ENCODE measurements around the gene GUCA2B.

The GUCA2B gene

DNA sequence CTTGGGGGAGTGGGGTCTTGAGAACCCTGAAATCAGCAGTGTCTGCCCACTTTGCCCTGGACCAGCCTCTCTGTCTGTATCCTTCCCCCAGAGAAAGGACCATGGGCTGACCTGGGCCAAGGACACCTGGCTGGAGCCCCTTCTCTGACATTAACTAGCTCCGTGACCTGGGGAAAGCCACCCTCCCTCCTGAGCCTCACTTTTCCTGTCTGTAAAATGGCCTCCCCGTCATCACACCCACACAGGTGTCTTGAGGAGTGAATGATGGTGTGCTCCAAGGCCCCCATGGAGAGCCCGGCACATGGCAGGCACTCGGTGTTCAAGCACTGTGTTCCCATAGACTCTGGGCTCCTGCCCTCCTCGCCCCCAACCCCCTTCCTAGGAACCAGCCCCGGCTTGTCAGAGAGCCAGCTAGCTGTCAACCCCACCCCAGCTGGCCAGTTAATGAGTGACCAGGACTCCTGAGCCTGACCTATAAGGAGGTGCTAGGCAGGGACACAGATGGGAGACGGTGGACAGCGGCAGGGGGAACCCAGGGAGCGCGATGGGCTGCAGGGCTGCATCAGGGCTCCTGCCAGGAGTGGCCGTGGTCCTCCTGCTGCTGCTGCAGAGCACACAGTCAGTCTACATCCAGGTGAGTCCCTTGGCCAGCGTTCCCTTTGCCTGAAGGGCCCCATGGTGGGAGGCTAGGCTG is at the start of gene GUCA2B:
Gene GUCA2B (plus strand): TSS at position 504 of the 694 bp plus-strand sequence. CDS start 41 bp downstream, at position 545.
- H3K9me3 ChIP-seq (ENCODE audit: low read length): no peaks in the 10 kb centered on the region
- H3K4me3 ChIP-seq (ENCODE audit: low read depth in 1 of 2, low read length in 2 of 2): no peak within 1 kb of the TSS
- H3K36me3 ChIP-seq (ENCODE audit: insufficient read depth, low read length): no peaks in the 10 kb centered on the region
- no peak within 1 kb of the TSS for H3K9ac ChIP-seq (ENCODE audit: low read length)
- peaks cover 0 to 3% of the 10 kb centered on the region in 2 donors for H3K27me3 ChIP-seq (ENCODE audit: control insufficient read depth in 1 of 2, insufficient read depth in 2 of 2, low read length in 2 of 2)
- H3K4me1 ChIP-seq (ENCODE audit: insufficient read depth, low read length): no peaks in the 10 kb centered on the region
- H3K27ac ChIP-seq (ENCODE audit: low read depth, low read length): no peak within 1 kb of the TSS

GRCh38 chr1:42105025-42105424 is 48.2 kb upstream of the GUCA2B start:
- no peak overlapping the region for H3K4me3 ChIP-seq (ENCODE audit: low read depth in 1 of 2, low read length in 2 of 2)
- H3K36me3 ChIP-seq (ENCODE audit: insufficient read depth, low read length): no peaks in the 10 kb centered on the region
- H3K4me1 ChIP-seq (ENCODE audit: insufficient read depth, low read length): no peaks in the 10 kb centered on the region

GRCh38 chr1:42108309-42108708 is 44.9 kb upstream of the GUCA2B start:
- Histone ChIP-seq H3K9me3 (ENCODE audit: low read length) (no peaks in the 10 kb centered on the region), H3K27me3 (ENCODE audit: control insufficient read depth in 1 of 2, insufficient read depth in 2 of 2, low read length in 2 of 2) (no peaks in the 10 kb centered on the region), H3K27ac (ENCODE audit: low read depth, low read length) (no peak overlapping the region), H3K36me3 (ENCODE audit: insufficient read depth, low read length) (no peaks in the 10 kb centered on the region), H3K4me3 (ENCODE audit: low read depth in 1 of 2, low read length in 2 of 2) (no peak overlapping the region), H3K9ac (ENCODE audit: low read length) (no peak overlapping the region), H3K4me1 (ENCODE audit: insufficient read depth, low read length) (no peaks in the 10 kb centered on the region)

More at GRCh38 chr1:42105025-42105424, 48.2 kb upstream of the GUCA2B start:
- Histone ChIP-seq H3K27ac (ENCODE audit: low read depth, low read length) (no peak overlapping the region), H3K9me3 (ENCODE audit: low read length) (no peaks in the 10 kb centered on the region), H3K27me3 (ENCODE audit: control insufficient read depth in 1 of 2, insufficient read depth in 2 of 2, low read length in 2 of 2) (no peaks in the 10 kb centered on the region), H3K9ac (ENCODE audit: low read length) (no peak overlapping the region)

DNA sequence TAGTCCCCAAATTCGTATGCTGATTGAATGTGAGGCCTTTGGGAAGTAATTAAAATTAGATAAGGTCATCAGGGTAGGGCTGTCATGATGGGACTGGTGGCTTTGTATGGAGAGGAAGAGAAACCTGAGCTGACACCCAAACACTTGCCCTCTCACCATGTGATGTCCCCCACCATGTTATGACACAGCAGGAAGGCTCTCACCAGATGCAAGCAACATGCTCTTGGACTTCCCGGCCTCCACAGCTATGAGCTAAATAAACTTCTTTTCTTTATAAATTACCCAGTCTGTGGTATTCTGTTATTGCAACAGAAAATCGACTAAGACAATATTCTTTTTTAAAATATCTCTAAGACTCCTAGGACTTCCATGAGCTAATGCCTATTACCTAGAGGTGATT is 43.6 kb upstream of the GUCA2B start:
- H3K9ac ChIP-seq (ENCODE audit: low read length): no peak overlapping the region
- H3K9me3 ChIP-seq (ENCODE audit: low read length): no peaks in the 10 kb centered on the region
- no peaks in the 10 kb centered on the region for H3K36me3 ChIP-seq (ENCODE audit: insufficient read depth, low read length)
- H3K27me3 ChIP-seq (ENCODE audit: control insufficient read depth in 1 of 2, insufficient read depth in 2 of 2, low read length in 2 of 2): no peaks in the 10 kb centered on the region
- no peak overlapping the region for H3K4me3 ChIP-seq (ENCODE audit: low read depth in 1 of 2, low read length in 2 of 2)
- no peaks in the 10 kb centered on the region for H3K4me1 ChIP-seq (ENCODE audit: insufficient read depth, low read length)
- H3K27ac ChIP-seq (ENCODE audit: low read depth, low read length): no peak overlapping the region

DNA sequence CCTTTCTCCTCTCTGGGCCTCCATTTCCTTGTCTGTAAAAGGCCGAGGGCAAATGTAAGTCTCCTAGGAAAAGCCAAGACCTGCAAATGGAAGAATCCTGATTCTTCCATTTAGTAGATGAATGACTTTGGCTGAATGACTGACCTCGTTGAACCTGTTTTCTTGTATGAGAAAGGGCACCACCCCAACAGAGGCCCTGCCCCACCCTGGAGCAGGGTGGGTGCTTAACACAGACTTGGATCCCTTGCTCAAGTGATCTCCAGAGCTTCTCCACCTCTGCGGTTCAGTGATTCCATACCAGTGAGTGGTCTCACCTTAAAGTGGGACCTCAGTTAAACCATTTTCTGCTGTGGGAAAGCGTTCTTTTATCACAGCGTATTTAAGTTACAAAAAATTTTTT is 39.0 kb upstream of the GUCA2B start:
- H3K9ac ChIP-seq (ENCODE audit: low read length): no peak overlapping the region
- H3K27me3 ChIP-seq (ENCODE audit: control insufficient read depth in 1 of 2, insufficient read depth in 2 of 2, low read length in 2 of 2): no peaks in the 10 kb centered on the region
- H3K4me3 ChIP-seq (ENCODE audit: low read depth in 1 of 2, low read length in 2 of 2): no peak overlapping the region
- no peaks in the 10 kb centered on the region for H3K9me3 ChIP-seq (ENCODE audit: low read length)
- no peaks in the 10 kb centered on the region for H3K36me3 ChIP-seq (ENCODE audit: insufficient read depth, low read length)
- H3K27ac ChIP-seq (ENCODE audit: low read depth, low read length): no peak overlapping the region
- no peaks in the 10 kb centered on the region for H3K4me1 ChIP-seq (ENCODE audit: insufficient read depth, low read length)

DNA sequence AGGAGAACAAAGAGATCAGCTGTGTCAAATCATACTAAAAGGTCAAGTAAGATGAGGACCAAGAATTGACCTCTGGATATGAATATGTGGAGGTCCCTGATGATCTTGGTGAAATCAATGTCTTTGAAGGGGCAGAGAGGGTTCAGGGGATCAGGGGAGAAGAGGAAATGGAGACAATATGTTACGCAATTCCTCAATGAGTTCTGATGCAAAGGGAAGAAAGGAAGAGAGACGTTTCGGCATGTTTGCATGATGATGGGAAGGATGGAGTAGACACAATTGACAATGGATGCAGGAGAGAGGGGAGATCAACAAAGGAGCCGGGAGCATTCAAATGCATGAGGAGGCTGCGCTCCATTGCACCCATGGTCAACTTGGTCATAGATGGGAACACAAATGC is 36.0 kb upstream of the GUCA2B start:
- Histone ChIP-seq H3K4me1 (ENCODE audit: insufficient read depth, low read length) (no peaks in the 10 kb centered on the region), H3K9me3 (ENCODE audit: low read length) (no peaks in the 10 kb centered on the region), H3K27me3 (ENCODE audit: control insufficient read depth in 1 of 2, insufficient read depth in 2 of 2, low read length in 2 of 2) (no peaks in the 10 kb centered on the region), H3K27ac (ENCODE audit: low read depth, low read length) (no peak overlapping the region), H3K9ac (ENCODE audit: low read length) (no peak overlapping the region), H3K4me3 (ENCODE audit: low read depth in 1 of 2, low read length in 2 of 2) (no peak overlapping the region), H3K36me3 (ENCODE audit: insufficient read depth, low read length) (no peaks in the 10 kb centered on the region)

GRCh38 chr1:42118125-42118524 is 35.1 kb upstream of the GUCA2B start:
- Histone ChIP-seq H3K36me3 (ENCODE audit: insufficient read depth, low read length) (no peaks in the 10 kb centered on the region), H3K4me3 (ENCODE audit: low read depth in 1 of 2, low read length in 2 of 2) (no peak overlapping the region), H3K4me1 (ENCODE audit: insufficient read depth, low read length) (no peaks in the 10 kb centered on the region), H3K9me3 (ENCODE audit: low read length) (no peaks in the 10 kb centered on the region), H3K27me3 (ENCODE audit: control insufficient read depth in 1 of 2, insufficient read depth in 2 of 2, low read length in 2 of 2) (no peaks in the 10 kb centered on the region), H3K9ac (ENCODE audit: low read length) (no peak overlapping the region), H3K27ac (ENCODE audit: low read depth, low read length) (no peak overlapping the region)

GRCh38 chr1:42122408-42122807 is 30.8 kb upstream of the GUCA2B start:
- Histone ChIP-seq H3K27ac (ENCODE audit: low read depth, low read length) (no peak overlapping the region), H3K4me3 (ENCODE audit: low read depth in 1 of 2, low read length in 2 of 2) (no peak overlapping the region), H3K4me1 (ENCODE audit: insufficient read depth, low read length) (no peaks in the 10 kb centered on the region), H3K27me3 (ENCODE audit: control insufficient read depth in 1 of 2, insufficient read depth in 2 of 2, low read length in 2 of 2) (no peaks in the 10 kb centered on the region), H3K9ac (ENCODE audit: low read length) (no peak overlapping the region), H3K36me3 (ENCODE audit: insufficient read depth, low read length) (no peaks in the 10 kb centered on the region), H3K9me3 (ENCODE audit: low read length) (no peaks in the 10 kb centered on the region)

GRCh38 chr1:42125552-42125951 is 27.7 kb upstream of the GUCA2B start:
- Histone ChIP-seq H3K4me1 (ENCODE audit: insufficient read depth, low read length) (no peaks in the 10 kb centered on the region), H3K27me3 (ENCODE audit: control insufficient read depth in 1 of 2, insufficient read depth in 2 of 2, low read length in 2 of 2) (no peaks in the 10 kb centered on the region), H3K27ac (ENCODE audit: low read depth, low read length) (no peak overlapping the region), H3K4me3 (ENCODE audit: low read depth in 1 of 2, low read length in 2 of 2) (no peak overlapping the region), H3K9me3 (ENCODE audit: low read length) (no peaks in the 10 kb centered on the region), H3K36me3 (ENCODE audit: insufficient read depth, low read length) (no peaks in the 10 kb centered on the region), H3K9ac (ENCODE audit: low read length) (no peak overlapping the region)

- no peaks in the 10 kb centered on the region for H3K4me1 ChIP-seq (ENCODE audit: insufficient read depth, low read length)
- H3K9ac ChIP-seq (ENCODE audit: low read length): no peak overlapping the region
- no peaks in the 10 kb centered on the region for H3K36me3 ChIP-seq (ENCODE audit: insufficient read depth, low read length)
- no peaks in the 10 kb centered on the region for H3K27me3 ChIP-seq (ENCODE audit: control insufficient read depth in 1 of 2, insufficient read depth in 2 of 2, low read length in 2 of 2)
- no peaks in the 10 kb centered on the region for H3K9me3 ChIP-seq (ENCODE audit: low read length)
- H3K4me3 ChIP-seq (ENCODE audit: low read depth in 1 of 2, low read length in 2 of 2): no peak overlapping the region
- no peak overlapping the region for H3K27ac ChIP-seq (ENCODE audit: low read depth, low read length)
Measured at GRCh38 chr1:42127767-42128166, 25.4 kb upstream of the GUCA2B start.

DNA sequence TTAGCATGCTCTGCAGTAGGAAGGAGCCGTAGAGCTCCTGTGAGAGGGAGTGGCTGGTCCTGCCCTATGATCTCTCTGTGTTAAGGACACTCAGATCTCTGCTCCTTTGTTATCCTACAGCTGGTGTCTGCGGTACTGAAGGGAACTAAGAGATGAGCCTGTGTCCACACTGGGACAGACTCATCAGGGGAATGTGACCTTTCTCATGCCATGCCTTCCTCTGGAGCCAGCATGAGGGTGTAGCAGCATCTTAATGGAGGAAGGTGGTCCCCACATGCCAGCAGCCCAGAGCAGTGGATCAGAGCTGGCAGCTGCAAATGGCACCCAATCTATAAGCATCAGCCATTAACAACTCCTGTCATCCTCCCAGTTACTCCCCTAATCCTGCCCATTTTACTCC is 24.7 kb upstream of the GUCA2B start:
- H3K27ac ChIP-seq (ENCODE audit: low read depth, low read length): no peak overlapping the region

DNA sequence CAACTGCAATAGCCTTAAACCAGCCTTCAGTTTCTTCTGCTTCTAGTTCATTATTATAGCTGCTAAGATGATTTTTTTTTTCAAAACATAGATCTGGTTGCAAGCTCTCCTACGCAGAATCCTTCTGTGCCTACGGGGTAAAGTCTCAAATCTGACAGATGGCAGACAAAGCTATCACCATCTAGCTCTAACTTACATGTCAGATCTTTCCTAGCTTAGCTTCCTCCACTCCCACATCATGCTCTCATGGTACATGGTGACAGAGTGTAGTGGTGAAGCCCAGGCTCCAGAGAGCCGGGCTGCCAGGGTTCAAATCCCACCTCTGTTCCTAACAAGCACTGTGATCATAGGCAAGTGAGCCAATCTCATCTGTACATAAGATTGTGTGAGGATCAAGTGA is 24.2 kb upstream of the GUCA2B start:
- Histone ChIP-seq H3K27me3 (ENCODE audit: control insufficient read depth in 1 of 2, insufficient read depth in 2 of 2, low read length in 2 of 2) (no peaks in the 10 kb centered on the region), H3K4me1 (ENCODE audit: insufficient read depth, low read length) (no peaks in the 10 kb centered on the region), H3K9me3 (ENCODE audit: low read length) (no peaks in the 10 kb centered on the region), H3K27ac (ENCODE audit: low read depth, low read length) (no peak overlapping the region), H3K36me3 (ENCODE audit: insufficient read depth, low read length) (no peaks in the 10 kb centered on the region), H3K9ac (ENCODE audit: low read length) (no peak overlapping the region), H3K4me3 (ENCODE audit: low read depth in 1 of 2, low read length in 2 of 2) (no peak overlapping the region)

More for the DNA sequence above, 24.7 kb upstream of the GUCA2B start:
- Histone ChIP-seq H3K9me3 (ENCODE audit: low read length) (no peaks in the 10 kb centered on the region), H3K36me3 (ENCODE audit: insufficient read depth, low read length) (no peaks in the 10 kb centered on the region), H3K27me3 (ENCODE audit: control insufficient read depth in 1 of 2, insufficient read depth in 2 of 2, low read length in 2 of 2) (no peaks in the 10 kb centered on the region), H3K4me1 (ENCODE audit: insufficient read depth, low read length) (no peaks in the 10 kb centered on the region), H3K4me3 (ENCODE audit: low read depth in 1 of 2, low read length in 2 of 2) (no peak overlapping the region), H3K9ac (ENCODE audit: low read length) (no peak overlapping the region)
